ENCODE measurements around the gene MED13L.

The MED13L gene

GRCh38 chr12:116313194-116313927, 35.9 kb upstream of the MED13L start:
- TF ChIP-seq, protein P1, sequence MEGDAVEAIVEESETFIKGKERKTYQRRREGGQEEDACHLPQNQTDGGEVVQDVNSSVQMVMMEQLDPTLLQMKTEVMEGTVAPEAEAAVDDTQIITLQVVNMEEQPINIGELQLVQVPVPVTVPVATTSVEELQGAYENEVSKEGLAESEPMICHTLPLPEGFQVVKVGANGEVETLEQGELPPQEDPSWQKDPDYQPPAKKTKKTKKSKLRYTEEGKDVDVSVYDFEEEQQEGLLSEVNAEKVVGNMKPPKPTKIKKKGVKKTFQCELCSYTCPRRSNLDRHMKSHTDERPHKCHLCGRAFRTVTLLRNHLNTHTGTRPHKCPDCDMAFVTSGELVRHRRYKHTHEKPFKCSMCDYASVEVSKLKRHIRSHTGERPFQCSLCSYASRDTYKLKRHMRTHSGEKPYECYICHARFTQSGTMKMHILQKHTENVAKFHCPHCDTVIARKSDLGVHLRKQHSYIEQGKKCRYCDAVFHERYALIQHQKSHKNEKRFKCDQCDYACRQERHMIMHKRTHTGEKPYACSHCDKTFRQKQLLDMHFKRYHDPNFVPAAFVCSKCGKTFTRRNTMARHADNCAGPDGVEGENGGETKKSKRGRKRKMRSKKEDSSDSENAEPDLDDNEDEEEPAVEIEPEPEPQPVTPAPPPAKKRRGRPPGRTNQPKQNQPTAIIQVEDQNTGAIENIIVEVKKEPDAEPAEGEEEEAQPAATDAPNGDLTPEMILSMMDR (IDR thresholded peaks at IDR 0.05; ENCODE audit: insufficient read depth, missing control alignments), result no peak
- DNase-seq (ENCODE audit: insufficient read length, low spot score), result no peak
- no peak for FAIRE-seq

DNA sequence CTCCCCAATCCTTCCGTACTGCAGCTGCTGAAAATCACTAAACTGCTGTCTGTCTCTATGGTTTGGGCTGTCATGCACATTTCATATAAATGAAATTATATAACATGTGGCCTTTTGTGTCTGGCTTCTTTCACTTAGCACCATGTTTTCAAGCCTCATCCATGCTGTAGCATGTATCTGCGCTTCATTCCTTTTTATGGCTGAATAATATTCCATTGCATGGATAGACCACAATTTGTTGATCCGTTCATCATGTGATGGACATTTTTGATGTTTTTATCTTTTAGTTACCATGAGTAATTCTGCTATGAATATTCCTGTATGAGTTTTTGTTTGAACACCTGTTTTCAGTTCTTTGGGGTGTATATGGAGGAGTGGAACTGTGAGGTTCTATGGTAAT, 32.6 kb upstream of the MED13L start:
- DNase-seq (ENCODE audit: insufficient read length, low spot score), result no peak
- TF ChIP-seq, protein P1 (IDR thresholded peaks at IDR 0.05; ENCODE audit: insufficient read depth, missing control alignments), result no peak
- FAIRE-seq, result no peak

DNA sequence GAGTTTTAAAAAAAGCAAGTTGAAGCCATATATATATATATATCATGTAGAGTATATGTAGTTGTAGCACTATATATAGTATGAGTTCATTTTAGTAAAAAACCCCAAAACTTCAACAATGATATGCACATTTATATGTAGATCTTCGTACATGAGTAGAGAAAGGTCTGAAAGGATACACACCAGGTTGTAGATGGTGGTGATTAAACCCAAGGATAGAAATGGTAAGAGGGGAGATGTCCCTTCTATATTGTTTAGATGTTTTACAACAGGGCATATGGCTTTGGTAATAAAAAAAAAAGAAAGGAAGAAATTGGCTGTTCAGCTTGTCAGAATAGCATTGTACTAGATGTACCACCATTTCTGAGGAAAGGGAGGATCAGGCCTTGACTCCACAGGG, 31.9 kb upstream of the MED13L start:
- TF ChIP-seq, protein P1 (IDR thresholded peaks at IDR 0.05; ENCODE audit: insufficient read depth, missing control alignments), result no peak
- no peak for DNase-seq (ENCODE audit: insufficient read length, low spot score)
- no peak for FAIRE-seq

GRCh38 chr12:116308647-116309046, 31.2 kb upstream of the MED13L start:
- TF ChIP-seq, protein P1 (IDR thresholded peaks at IDR 0.05; ENCODE audit: insufficient read depth, missing control alignments), result no peak
- no peak for DNase-seq (ENCODE audit: insufficient read length, low spot score)

GRCh38 chr12:116306968-116307367, 29.5 kb upstream of the MED13L start:
- TF ChIP-seq, protein P1 (IDR thresholded peaks at IDR 0.05; ENCODE audit: insufficient read depth, missing control alignments), result no peak
- DNase-seq (ENCODE audit: insufficient read length, low spot score) (no peak), FAIRE-seq (no peak)

More at GRCh38 chr12:116308647-116309046, 31.2 kb upstream of the MED13L start:
- no peak for FAIRE-seq

- FAIRE-seq (no peak), DNase-seq (ENCODE audit: insufficient read length, low spot score) (no peak)
- TF ChIP-seq, protein P1 (IDR thresholded peaks at IDR 0.05; ENCODE audit: insufficient read depth, missing control alignments), result no peak
These were observed 29.0 kb upstream of the MED13L start for GRCh38 chr12:116306506-116306905.

- no peak for DNase-seq (ENCODE audit: insufficient read length, low spot score)
- no peak for FAIRE-seq
- TF ChIP-seq, protein P1 (IDR thresholded peaks at IDR 0.05; ENCODE audit: insufficient read depth, missing control alignments), result no peak
These were observed 27.1 kb upstream of the MED13L start for GRCh38 chr12:116304621-116305020.
